IMR-90 (cell line): ENCODE data around the gene IQSEC3. TPM values are rescaled to one million over a fixed set of nuclear protein-coding genes. Genes with fewer than 3 reads are reported as not detected.

ENCODE experiments used
- ATAC-seq: fragments of 200-7000 bp; cut with Tn5 transposase; 2 replicates; pipeline ENCODE4 v1.9.1; 2020; ENCODE audit warnings: low read depth, mild to moderate bottlenecking, moderate library complexity
- BruUV-seq: library from RNA; stranded (reverse); fragments of 400-500 nt; replicated peaks from 2 replicates; lab custom pipeline; 2021; lab: Mats Ljungman, UMichigan
- CTCF ChIA-PET: fragments of 300-600 bp; formaldehyde crosslinking; extraction: SDS; loops from one replicate; lab custom pipeline; 2021; ENCODE audit warnings: antibody characterized with exemption; lab: Yijun Ruan, JAX
- POLR2A ChIA-PET: fragments of 300-600 bp; sonication (Branson Sonifier 250); formaldehyde crosslinking; loops from one replicate; lab custom pipeline; 2022; ENCODE audit warnings: antibody characterized with exemption; ENCODE audit not compliant: unreplicated experiment; lab: Charles Lee
- DNase-seq: peaks from one replicate; pipeline ENCODE4 v3.0.0; 2013
- H2AFZ ChIP-seq: replicated peaks from 2 replicates; pipeline ENCODE3; 2013; ENCODE audit warnings: low read length, mild to moderate bottlenecking; ENCODE audit not compliant: poor library complexity
- H2AK5ac ChIP-seq: 2 replicates; pipeline ENCODE4 v1.6.1; 2013; ENCODE audit warnings: low read depth, low read length, inconsistent platforms
- H2AK9ac ChIP-seq: replicated peaks from 2 replicates; pipeline ENCODE3; 2013; ENCODE audit warnings: mild to moderate bottlenecking, low read depth, low read length, moderate library complexity; ENCODE audit not compliant: poor library complexity
- H2BK120ac ChIP-seq: 2 replicates; pipeline ENCODE4 v1.6.1; 2013; ENCODE audit warnings: low read depth, low read length, inconsistent platforms
- H2BK15ac ChIP-seq: 3 replicates; pipeline ENCODE4 v1.6.1; 2013; ENCODE audit warnings: low read depth, low read length, inconsistent platforms
- H2BK20ac ChIP-seq: 2 replicates; pipeline ENCODE4 v1.6.1; 2013; ENCODE audit warnings: low read depth, mild to moderate bottlenecking, inconsistent platforms, low read length, moderate library complexity
- H2BK5ac ChIP-seq: 2 replicates; pipeline ENCODE4 v1.6.1; 2013; ENCODE audit warnings: mild to moderate bottlenecking, low read depth, low read length, inconsistent platforms; ENCODE audit not compliant: poor library complexity, severe bottlenecking
- H3K14ac ChIP-seq: replicated peaks from 2 replicates; pipeline ENCODE4 v1.6.1; 2013; ENCODE audit warnings: low read depth, low read length, inconsistent platforms
- H3K18ac ChIP-seq: 2 replicates; pipeline ENCODE4 v1.6.1; 2013; ENCODE audit warnings: low read depth, low read length, control low read depth
- H3K23ac ChIP-seq: 2 replicates; pipeline ENCODE4 v1.6.1; 2013; ENCODE audit warnings: low read depth, low read length, inconsistent platforms
- H3K27ac ChIP-seq: 2 replicates; pipeline ENCODE4 v1.5.1; 2013; ENCODE audit warnings: mild to moderate bottlenecking, control low read depth, low read length; ENCODE audit not compliant: insufficient read depth
- H3K27me3 ChIP-seq: 2 replicates; pipeline ENCODE4 v1.6.1; 2013; ENCODE audit warnings: low read length; ENCODE audit not compliant: control insufficient read depth, insufficient read depth
- H3K36me3 ChIP-seq: 2 replicates; pipeline ENCODE4 v1.6.1; 2013; ENCODE audit warnings: low read length, mixed read lengths; ENCODE audit not compliant: control insufficient read depth, insufficient read depth
- H3K4ac ChIP-seq: 2 replicates; pipeline ENCODE4 v1.6.1; 2013; ENCODE audit warnings: low read depth, low read length, inconsistent platforms
- H3K4me1 ChIP-seq: 2 replicates; pipeline ENCODE4 v1.6.1; 2013; ENCODE audit warnings: low read length, mixed read lengths; ENCODE audit not compliant: control insufficient read depth, insufficient read depth
- H3K4me2 ChIP-seq: 2 replicates; pipeline ENCODE4 v1.6.1; 2013; ENCODE audit warnings: low read depth, mild to moderate bottlenecking, control low read depth, low read length, moderate library complexity
- H3K4me3 ChIP-seq: 2 replicates; pipeline ENCODE4 v1.5.1; 2013; ENCODE audit warnings: low read depth, mild to moderate bottlenecking, control low read depth, low read length, moderate library complexity; ENCODE audit not compliant: insufficient read depth
- H3K56ac ChIP-seq: 2 replicates; pipeline ENCODE4 v1.6.1; 2013; ENCODE audit warnings: low read length, inconsistent platforms; ENCODE audit not compliant: insufficient read depth; ENCODE audit errors: extremely low read depth
- H3K79me1 ChIP-seq, 2 experiments: 2 replicates each; pipeline ENCODE4 v1.6.1; 2013; ENCODE audit warnings: low read length in 2 of 2, inconsistent platforms in 1 of 2, low read depth in 1 of 2
- H3K9ac ChIP-seq: 2 replicates; pipeline ENCODE4 v1.6.1; 2013; ENCODE audit warnings: low read depth, low read length, control low read depth
- H3K9me1 ChIP-seq: 2 replicates; pipeline ENCODE4 v1.6.1; 2013; ENCODE audit warnings: low read length, inconsistent platforms; ENCODE audit not compliant: insufficient read depth
- H3K9me3 ChIP-seq: 2 replicates; pipeline ENCODE4 v1.6.1; 2013; ENCODE audit warnings: low read length; ENCODE audit not compliant: control insufficient read depth, insufficient read depth
- H4K20me1 ChIP-seq: 2 replicates; pipeline ENCODE4 v1.6.1; 2013; ENCODE audit warnings: low read length, inconsistent platforms; ENCODE audit not compliant: insufficient read depth
- H4K5ac ChIP-seq: 2 replicates; pipeline ENCODE4 v1.6.1; 2013; ENCODE audit warnings: mild to moderate bottlenecking, low read depth, low read length, control low read depth
- H4K8ac ChIP-seq, 2 experiments: 2 replicates each; pipeline ENCODE4 v1.6.1; 2013; ENCODE audit warnings: low read depth in 2 of 2, low read length in 2 of 2, control low read depth in 1 of 2, inconsistent platforms in 1 of 2
- H4K91ac ChIP-seq: 2 replicates; pipeline ENCODE4 v1.6.1; 2013; ENCODE audit warnings: low read depth, low read length, inconsistent platforms; ENCODE audit not compliant: insufficient read depth
- BHLHE40 ChIP-seq: fragments of 150-350 bp; IDR thresholded peaks from 2 replicates; pipeline ENCODE4 v1.6.1; 2016; ENCODE audit warnings: mild to moderate bottlenecking, low read depth, low read length
- CEBPB ChIP-seq: IDR thresholded peaks from 2 replicates; pipeline ENCODE4 v1.6.1; 2012; ENCODE audit warnings: low read depth, low read length, improper control_type of control experiment
- CHD1 ChIP-seq: IDR thresholded peaks from 2 replicates; pipeline ENCODE4 v1.6.1; 2012; ENCODE audit warnings: low read depth, low read length, improper control_type of control experiment
- FOS ChIP-seq: fragments of 150-350 bp; IDR thresholded peaks from 2 replicates; pipeline ENCODE4 v1.6.1; 2016; ENCODE audit warnings: low read depth, low read length
- MAFK ChIP-seq: IDR thresholded peaks from 2 replicates; pipeline ENCODE4 v1.6.1; 2012; ENCODE audit warnings: low read depth, low read length, improper control_type of control experiment
- MAZ ChIP-seq: IDR thresholded peaks from 2 replicates; pipeline ENCODE4 v1.6.1; 2012; ENCODE audit warnings: low read depth, mild to moderate bottlenecking, low read length, improper control_type of control experiment, moderate library complexity, borderline replicate concordance
- MXI1 ChIP-seq: IDR thresholded peaks from 2 replicates; pipeline ENCODE4 v1.6.1; 2012; ENCODE audit warnings: low read depth, mild to moderate bottlenecking, low read length, moderate library complexity, borderline replicate concordance
- NFE2L2 ChIP-seq: fragments of 150-350 bp; IDR thresholded peaks from 2 replicates; pipeline ENCODE4 v1.6.1; 2016; ENCODE audit warnings: low read depth, mild to moderate bottlenecking, low read length
- POLR2A ChIP-seq: IDR thresholded peaks from 2 replicates; pipeline ENCODE4 v1.6.1; 2012; ENCODE audit warnings: mild to moderate bottlenecking, low read depth, low read length
- RAD21 ChIP-seq: IDR thresholded peaks from 2 replicates; pipeline ENCODE4 v1.6.1; 2012; ENCODE audit warnings: low read length, improper control_type of control experiment
- RCOR1 ChIP-seq: IDR thresholded peaks from 2 replicates; pipeline ENCODE4 v1.6.1; 2012; ENCODE audit warnings: mild to moderate bottlenecking, low read length, improper control_type of control experiment; ENCODE audit not compliant: insufficient replicate concordance
- RFX5 ChIP-seq: IDR thresholded peaks from 2 replicates; pipeline ENCODE4 v1.8.0; 2012; ENCODE audit warnings: low read depth, mild to moderate bottlenecking, low read length, moderate library complexity
- SMC3 ChIP-seq: fragments of 150-350 bp; IDR thresholded peaks from 2 replicates; pipeline ENCODE4 v1.6.1; 2016; ENCODE audit warnings: low read depth, mild to moderate bottlenecking, antibody characterized with exemption, low read length, moderate library complexity
- WGBS, 2 experiments: methylation state at CpG; one replicate each; pipeline versions ENCODE4 v1.1.5 to v1.1.7; 2013; ENCODE audit warnings: missing lambda C conversion rate in 2 of 2; ENCODE audit not compliant: insufficient read length in 1 of 2; ENCODE audit errors: extremely low coverage in 2 of 2; 5-methylcytosine and 5-hydroxymethylcytosine counted together
- dilution Hi-C: fragments of 300-500 bp; cut with HindIII; formaldehyde crosslinking; loops from one replicate; pipeline ENCODE4 v1.14.3; 2018; ENCODE audit warnings: low sequenced_read_pairs; ENCODE audit not compliant: unreplicated experiment
- in situ Hi-C: fragments of 300-500 bp; cut with MboI; formaldehyde crosslinking; loops from 3 replicates; pipeline ENCODE4 v1.14.3; 2019; ENCODE audit warnings: low sequenced_read_pairs, inconsistent platforms, mixed read lengths
- intact Hi-C: fragments of 100-400 bp; cut with micrococcal nuclease; formaldehyde crosslinking; loops from 2 replicates; pipeline ENCODE4 v1.10.0; 2022
- polyA plus RNA-seq, 3 experiments: library from polyadenylated mRNA; depleted of rRNA; stranded (reverse); fragments of >200 nt; gene quantifications; 2 replicates each; pipeline ENCODE4 v1.2.3, GENCODE V29; 2012; ENCODE audit warnings: low replicate concordance in 1 of 3
- total RNA-seq: library from RNA; depleted of rRNA; stranded (reverse); fragments of >200 nt; gene quantifications from 2 replicates; pipeline ENCODE4 v1.2.3, GENCODE V29; 2012
- TF ChIP-seq, protein P1 (sequence below): fragments of 150-350 bp; IDR thresholded peaks from 2 replicates; pipeline ENCODE4 v1.6.1; 2017; ENCODE audit warnings: mild to moderate bottlenecking, antibody characterized with exemption, low read length, low read depth
- TF ChIP-seq, protein P2 (sequence below): fragments of 150-350 bp; IDR thresholded peaks from 2 replicates; pipeline ENCODE4 v1.6.1; 2016; ENCODE audit warnings: low read depth, mild to moderate bottlenecking, low read length, moderate library complexity, borderline replicate concordance

The IQSEC3 gene
- total and polyA plus RNA-seq, 2 of the 4 experiments (the other 2 are of a cell fraction): 0.10 TPM; not detected in 1

DNA sequence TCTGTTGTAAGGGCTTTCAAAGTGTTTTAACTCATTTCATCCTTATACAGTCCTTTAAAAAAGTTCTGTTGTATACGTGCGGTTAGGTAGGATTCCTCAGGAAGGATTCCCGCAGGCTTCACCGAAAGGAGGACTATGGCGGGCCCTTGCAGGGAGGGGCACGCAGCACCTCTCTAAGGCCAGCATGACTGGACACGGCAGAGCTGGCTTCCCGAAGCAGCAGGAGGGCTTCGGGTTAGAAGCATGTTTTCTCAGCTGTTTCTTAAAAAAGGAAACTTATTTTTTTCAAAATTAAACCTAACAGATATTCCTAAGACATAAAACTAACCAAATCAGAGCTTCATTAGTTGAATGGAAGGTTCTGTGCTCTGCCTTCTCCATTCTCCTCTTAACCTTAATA, 21.3 kb downstream of the IQSEC3 start:
- H3K79me1 ChIP-seq: no peaks in the 10 kb centered on the region
- H3K9me3 ChIP-seq: no peaks in the 10 kb centered on the region; the same call in 1 of the 2 replicates
- no peak for ATAC-seq
- H3K18ac ChIP-seq: no peak overlapping the region
- H3K23ac ChIP-seq: no peak overlapping the region
- no peaks in the 10 kb centered on the region for H3K4me1 ChIP-seq
- no peaks in the 10 kb centered on the region for H4K20me1 ChIP-seq
- no peak overlapping the region for H2BK20ac ChIP-seq
- no peak overlapping the region for H2BK120ac ChIP-seq
- no peak overlapping the region for H2BK5ac ChIP-seq
- H3K9ac ChIP-seq: no peak overlapping the region
- peaks cover 44% of the 10 kb centered on the region for H3K27me3 ChIP-seq
- H4K5ac ChIP-seq: no peak overlapping the region
- in situ Hi-C loops: no loop called here
- H3K36me3 ChIP-seq: no peaks in the 10 kb centered on the region
- H3K4me3 ChIP-seq: no peak overlapping the region
- no peak for TF ChIP-seq FOS
- no peak for TF ChIP-seq RFX5
- no peak for TF ChIP-seq NFE2L2
- TF ChIP-seq BHLHE40: no peak
- TF ChIP-seq RCOR1: no peak
- TF ChIP-seq, protein P1, sequence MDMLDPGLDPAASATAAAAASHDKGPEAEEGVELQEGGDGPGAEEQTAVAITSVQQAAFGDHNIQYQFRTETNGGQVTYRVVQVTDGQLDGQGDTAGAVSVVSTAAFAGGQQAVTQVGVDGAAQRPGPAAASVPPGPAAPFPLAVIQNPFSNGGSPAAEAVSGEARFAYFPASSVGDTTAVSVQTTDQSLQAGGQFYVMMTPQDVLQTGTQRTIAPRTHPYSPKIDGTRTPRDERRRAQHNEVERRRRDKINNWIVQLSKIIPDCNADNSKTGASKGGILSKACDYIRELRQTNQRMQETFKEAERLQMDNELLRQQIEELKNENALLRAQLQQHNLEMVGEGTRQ: no peak
- no peak for TF ChIP-seq RAD21
- TF ChIP-seq CEBPB: no peak
- TF ChIP-seq MXI1: no peak
- TF ChIP-seq, protein P2, sequence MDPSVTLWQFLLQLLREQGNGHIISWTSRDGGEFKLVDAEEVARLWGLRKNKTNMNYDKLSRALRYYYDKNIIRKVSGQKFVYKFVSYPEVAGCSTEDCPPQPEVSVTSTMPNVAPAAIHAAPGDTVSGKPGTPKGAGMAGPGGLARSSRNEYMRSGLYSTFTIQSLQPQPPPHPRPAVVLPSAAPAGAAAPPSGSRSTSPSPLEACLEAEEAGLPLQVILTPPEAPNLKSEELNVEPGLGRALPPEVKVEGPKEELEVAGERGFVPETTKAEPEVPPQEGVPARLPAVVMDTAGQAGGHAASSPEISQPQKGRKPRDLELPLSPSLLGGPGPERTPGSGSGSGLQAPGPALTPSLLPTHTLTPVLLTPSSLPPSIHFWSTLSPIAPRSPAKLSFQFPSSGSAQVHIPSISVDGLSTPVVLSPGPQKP: no peak
- TF ChIP-seq CHD1: no peak
- TF ChIP-seq MAFK: no peak
- no peak for TF ChIP-seq MAZ
- TF ChIP-seq POLR2A: no peak
- no peak for TF ChIP-seq SMC3
- CTCF ChIA-PET: no interaction called here
- no peaks in the 10 kb centered on the region for H3K9me1 ChIP-seq
- intact Hi-C loops: no loop called here
- DNase-seq: no peak
- no peak overlapping the region for H3K56ac ChIP-seq
- H3K14ac ChIP-seq: no peak overlapping the region
- no peak overlapping the region for H3K27ac ChIP-seq
- POLR2A ChIA-PET: no interaction called here
- H2AK5ac ChIP-seq: no peak overlapping the region
- no peak overlapping the region for H4K8ac ChIP-seq
- H2AK9ac ChIP-seq: no peak overlapping the region
- 96% methylated on average over 5 of the region's 9 CpGs; no CpG with 5 or more reads in 1 of the 2 experiments for WGBS, 2 experiments
- no peak overlapping the region for H4K91ac ChIP-seq
- H3K4me2 ChIP-seq: no peak overlapping the region
- no peak overlapping the region for H3K4ac ChIP-seq
- dilution Hi-C loops: no loop called here
- H2BK15ac ChIP-seq: no peak overlapping the region
- H2AFZ ChIP-seq: no peak overlapping the region
- no TSS peak for BruUV-seq
